Stimulated activated CD4-positive, alpha-beta T cell treated with anti-CD3 and anti-CD28 coated beads, Interleukin-2, amount 100 ng/mL, for 4 hours (primary cell): Measurements from ENCODE around the gene BCL11A.

ENCODE experiments used
- DNase-seq: peaks from one replicate; pipeline ENCODE4 v3.0.0-alpha.2; 2020; ENCODE audit warnings: low read depth

Gene BCL11A

DNA sequence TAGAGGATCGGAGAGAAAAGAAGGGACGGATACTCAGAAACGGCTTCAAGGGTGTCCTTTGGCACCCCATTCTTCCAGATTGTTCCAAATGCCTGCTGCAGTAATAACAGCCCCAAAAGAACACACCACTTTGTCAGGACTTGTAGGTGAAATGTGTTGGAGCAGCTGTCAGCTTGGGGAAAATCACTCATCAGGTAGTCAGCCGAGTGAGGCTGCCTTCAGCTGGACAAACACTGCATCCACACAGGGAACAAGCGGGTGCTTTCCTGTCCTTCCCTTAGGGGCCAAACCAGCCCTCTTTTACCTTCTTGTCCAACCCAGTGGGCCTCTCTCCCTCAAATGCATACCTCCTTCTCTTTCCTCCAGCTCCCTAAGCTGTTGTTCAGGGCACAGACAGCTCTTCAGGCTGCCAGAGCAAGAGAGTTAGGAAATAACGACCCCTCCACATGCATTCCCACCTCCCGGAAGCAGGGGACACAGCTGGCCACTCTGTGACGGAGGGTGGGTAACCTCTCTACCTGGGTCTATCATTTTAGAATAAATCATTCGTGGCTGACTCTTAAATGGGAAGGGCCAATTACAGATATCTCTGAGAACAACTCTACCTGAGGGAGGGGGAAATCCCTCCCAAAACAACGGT, 48.1 kb downstream of the BCL11A start:
- no peak for DNase-seq

DNA sequence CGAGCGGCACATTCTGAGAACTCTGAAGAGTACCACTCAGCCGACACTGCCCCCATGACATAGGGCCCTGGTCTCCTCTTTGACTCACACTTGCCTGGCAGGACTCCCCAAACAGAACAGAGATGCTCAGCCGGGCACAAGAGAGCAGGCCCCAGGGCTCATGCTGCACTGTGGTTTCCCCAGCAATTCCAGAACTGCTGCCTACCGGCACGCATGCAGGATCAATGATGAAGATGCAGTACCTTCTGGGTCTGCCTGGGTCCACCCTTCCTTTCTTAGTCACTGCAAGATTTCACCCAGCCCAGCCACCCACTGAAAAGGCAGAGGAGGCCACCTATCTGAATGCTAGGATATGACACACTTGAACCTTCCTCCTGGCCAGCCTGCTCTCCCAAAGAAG, 49.4 kb downstream of the BCL11A start:
- no peak for DNase-seq

DNA sequence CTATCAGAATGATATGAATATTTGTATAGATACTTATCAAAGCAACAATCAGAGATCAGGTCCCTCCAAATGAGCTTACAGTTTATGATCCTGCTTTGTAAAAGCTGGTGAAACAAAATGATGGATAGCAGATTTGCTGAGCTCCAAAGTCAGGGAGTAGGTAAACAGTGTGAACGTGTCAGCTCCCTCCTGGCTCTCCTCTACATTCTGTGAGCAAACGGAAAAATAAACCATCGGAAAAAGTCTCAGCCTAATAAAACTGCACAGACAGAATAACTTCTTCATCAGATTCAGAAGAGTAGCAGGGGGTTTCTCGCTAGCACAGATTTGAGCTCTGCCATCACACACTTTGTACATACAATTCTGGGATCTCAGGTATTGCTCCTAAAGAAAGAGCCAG, 51.3 kb downstream of the BCL11A start:
- no peak for DNase-seq

DNA sequence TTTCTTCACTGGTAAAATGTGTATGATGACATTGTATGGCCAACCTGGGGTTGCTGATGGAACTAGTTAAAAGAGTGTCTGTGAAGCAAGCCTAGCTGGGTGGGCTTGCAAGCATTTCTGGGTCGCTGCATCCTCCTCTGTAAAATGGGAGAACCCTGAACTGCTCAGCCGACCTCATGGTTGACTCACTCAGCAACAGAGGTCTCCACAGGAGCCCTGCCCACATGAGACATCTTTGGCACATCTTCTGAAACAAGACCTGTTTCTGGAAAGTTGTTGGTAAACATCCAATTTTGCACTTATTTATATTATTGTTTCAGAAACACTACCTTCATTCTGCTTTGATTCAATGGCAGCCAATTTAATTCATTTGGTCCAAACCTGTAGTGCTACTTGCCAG, 52.6 kb downstream of the BCL11A start:
- no peak for DNase-seq

DNA sequence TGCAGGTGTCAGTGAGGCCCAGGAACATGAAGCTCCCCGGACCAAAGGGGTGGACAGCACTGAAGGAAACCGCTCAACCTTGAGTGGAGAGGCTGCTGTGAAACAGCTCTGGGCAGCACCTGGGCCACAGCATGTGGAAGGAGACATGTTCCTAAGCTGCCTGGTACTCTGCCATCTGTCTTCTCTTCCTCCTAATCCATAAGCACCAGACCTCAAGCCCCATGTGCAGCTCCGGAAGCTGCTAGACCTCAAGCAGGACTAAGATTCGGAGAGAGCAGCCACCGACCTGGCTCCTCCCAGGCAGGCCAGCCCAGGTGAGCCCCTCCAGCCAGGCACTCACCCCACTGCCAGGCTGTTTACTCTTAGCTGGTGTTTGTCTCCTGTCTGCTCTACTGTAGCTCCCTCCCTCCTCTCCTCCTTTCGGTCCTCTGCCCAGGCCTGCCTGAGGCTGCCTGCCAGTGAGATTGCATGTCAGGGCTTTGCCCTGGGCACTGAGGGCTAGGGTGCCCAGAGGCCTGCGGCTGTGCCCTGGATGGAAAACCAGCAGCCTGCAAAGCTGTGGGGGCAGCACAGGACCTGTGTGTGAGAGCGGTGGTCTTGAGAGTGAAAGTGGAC, 53.7 kb downstream of the BCL11A start:
- DNase-seq, result no peak

DNA sequence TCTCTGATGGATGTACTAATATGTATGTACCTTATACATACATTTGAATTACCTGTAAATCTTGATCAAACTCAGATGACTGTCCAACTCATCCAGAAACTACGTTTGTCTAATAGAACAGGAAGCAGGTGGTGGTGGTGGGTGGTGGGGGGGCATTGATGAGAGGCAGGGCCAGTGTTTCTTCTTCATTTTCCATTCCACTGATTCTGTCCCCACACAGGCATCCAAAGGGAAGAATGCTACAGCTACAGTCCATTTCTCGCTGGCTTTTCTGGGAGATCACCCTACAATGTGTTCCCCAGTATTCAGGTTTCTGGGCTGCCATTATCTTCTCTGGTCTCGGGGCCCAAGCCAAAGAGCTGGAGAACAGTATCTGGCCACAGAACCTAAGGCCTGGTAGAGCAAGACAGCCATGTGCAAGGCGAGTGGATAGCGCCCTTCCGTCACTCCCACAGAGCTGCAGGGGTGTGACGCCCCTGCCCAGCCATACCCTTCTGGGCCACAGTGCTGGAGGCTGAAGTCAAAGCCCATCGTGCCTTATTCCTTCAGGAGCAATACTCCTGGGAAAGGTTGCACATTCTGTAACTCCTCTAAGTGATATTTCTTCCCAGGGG, 54.5 kb downstream of the BCL11A start:
- DNase-seq, result no peak

DNA sequence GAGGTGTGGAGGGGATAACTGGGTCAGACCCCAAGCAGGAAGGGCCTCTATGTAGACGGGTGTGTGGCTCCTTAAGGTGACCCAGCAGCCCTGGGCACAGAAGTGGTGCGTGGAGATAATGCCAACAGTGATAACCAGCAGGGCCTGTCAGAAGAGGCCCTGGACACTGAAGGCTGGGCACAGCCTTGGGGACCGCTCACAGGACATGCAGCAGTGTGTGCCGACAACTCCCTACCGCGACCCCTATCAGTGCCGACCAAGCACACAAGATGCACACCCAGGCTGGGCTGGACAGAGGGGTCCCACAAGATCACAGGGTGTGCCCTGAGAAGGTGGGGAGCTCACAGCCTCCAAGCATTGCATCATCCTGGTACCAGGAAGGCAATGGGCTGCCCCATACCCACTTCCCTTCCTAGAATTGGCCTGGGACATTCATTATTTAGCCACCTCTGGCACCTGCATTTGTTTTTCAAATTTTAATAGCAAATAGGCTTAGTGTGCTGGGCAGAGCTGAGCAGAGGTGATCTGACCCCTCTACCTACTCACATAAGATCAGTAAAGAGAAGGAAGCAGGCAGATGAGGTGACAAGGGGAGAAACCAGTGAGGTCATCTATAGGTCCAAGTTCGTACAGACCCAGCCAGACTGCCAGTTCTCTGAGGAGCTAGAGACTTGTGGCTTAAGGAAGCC, 55.2 kb downstream of the BCL11A start:
- DNase-seq, result no peak

DNA sequence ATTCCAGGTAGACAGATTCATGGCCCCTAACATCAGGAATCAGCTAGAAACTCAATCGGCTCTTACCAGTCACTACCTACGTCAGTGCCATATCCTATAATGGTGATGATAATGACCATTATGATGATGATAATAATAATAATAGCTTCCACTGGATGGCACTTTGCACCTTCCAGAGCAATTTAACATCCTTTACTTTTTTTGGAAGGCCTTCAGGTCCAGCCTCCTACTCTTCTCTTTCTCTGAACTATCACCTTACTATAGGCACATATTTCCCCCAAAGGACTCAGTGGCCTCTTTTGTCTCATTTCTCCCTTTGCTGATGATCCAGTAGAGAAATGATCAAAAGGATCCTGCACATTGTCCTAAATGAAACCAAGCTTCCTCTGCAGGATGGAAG, 56.0 kb downstream of the BCL11A start:
- DNase-seq, result no peak

DNA sequence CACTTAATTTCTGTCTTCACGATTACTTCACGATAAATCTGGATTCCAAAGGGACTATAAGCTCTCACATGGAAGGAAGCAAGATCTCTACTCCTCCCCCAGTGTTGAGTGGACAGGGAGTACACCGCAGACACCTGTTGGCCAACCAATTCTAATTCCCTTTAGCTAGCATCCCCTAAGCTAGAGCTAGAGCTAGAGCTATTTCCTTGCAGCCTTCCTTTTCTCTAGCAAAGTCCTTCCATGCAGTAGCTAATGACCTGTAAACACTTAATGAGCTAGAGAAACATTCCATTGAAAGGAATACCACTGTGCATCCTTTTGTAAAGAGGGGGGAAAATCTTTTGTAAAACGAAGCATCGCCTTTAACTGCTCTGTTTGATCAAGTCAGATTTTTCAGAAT, 56.5 kb downstream of the BCL11A start:
- DNase-seq, result no peak

DNA sequence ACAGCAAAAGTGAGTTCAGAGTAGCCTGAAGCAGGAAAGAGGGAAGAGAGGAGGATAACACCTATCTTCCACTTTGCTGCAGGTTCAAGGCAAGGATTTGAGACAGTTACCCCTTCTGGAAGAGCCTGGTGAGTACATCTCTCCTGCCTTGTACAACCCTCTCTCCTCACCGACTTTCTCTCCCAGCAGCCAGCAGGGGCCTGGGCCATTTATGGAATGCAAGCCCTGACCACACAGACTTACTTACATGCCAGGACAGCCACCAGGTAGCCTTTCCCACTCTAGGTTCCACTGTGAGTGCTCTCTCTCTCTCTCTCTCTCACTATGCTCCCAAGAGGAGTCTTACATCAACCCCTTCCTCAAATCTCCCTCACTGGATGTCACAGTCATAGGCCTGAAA, 57.0 kb downstream of the BCL11A start:
- no peak for DNase-seq

DNA sequence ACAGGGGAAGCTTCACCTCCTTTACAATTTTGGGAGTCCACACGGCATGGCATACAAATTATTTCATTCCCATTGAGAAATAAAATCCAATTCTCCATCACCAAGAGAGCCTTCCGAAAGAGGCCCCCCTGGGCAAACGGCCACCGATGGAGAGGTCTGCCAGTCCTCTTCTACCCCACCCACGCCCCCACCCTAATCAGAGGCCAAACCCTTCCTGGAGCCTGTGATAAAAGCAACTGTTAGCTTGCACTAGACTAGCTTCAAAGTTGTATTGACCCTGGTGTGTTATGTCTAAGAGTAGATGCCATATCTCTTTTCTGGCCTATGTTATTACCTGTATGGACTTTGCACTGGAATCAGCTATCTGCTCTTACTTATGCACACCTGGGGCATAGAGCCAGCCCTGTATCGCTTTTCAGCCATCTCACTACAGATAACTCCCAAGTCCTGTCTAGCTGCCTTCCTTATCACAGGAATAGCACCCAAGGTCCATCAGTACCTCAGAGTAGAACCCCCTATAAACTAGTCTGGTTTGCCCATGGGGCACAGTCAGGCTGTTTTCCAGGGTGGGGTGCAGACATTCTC, 58.3 kb downstream of the BCL11A start:
- no peak for DNase-seq

DNA sequence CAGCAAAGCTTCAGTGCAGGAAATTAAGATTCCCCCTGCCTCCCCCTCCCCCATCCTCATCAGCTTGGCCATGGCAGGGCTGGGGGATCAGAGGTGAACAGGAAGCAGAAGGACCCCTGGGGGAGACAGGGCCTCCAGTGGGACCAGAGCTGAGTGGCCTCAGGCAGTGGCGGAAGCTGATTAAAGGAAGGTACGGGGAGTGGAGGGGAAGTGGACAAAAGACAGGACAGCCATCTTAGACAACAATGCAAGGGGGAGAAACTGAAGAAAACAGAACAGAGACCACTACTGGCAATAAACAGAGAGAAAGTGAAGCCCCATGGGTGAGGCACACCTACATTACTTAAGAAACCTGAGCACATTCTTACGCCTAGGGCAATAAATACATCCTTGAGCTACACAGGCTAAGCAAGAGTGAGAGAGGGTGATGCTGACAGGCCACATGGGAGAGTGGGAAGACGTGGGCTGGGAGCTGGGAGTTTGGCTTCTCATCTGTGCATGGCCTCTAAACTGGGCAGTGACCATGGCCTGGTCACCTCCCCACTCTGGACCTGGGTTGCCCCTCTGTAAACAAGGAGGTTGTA, 59.6 kb downstream of the BCL11A start:
- DNase-seq, result no peak

DNA sequence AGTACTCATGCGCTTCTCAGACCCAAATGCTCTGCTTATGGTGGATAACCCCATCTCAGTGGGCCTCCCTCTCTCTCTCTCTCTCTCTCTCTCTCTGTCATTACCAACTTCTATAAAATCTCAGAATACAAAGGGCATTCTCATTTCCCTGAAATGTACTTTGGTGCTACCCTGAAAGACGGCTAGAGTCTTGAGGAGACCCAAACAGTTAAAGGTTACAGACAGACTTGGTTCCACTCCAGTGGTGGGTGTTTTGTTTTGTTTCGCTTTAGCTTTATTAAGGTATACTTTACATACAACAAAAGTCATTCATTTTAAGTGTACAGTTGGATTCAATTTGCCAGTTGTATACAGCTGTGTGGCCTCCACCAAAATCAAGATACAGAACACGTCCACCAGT, 60.9 kb downstream of the BCL11A start:
- DNase-seq, result no peak

DNA sequence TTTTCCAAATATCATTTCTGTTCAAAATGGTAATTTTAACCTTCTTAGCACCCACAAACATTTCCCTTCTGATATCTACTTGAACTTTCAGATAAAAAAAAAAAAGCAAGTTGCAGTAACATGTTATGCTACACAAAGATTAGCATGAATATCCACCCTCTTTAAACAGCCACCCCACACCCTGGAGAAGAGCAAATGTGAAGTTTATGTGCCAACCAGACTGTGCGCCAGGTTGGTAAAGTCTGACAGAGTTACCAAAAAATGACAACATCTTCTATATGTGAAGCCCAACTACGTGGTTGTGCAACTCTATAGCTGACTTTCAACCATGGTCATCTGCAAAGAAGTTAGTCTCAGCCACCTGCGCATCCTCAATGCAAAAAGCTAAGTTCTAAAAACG, 62.6 kb downstream of the BCL11A start:
- no peak for DNase-seq

DNA sequence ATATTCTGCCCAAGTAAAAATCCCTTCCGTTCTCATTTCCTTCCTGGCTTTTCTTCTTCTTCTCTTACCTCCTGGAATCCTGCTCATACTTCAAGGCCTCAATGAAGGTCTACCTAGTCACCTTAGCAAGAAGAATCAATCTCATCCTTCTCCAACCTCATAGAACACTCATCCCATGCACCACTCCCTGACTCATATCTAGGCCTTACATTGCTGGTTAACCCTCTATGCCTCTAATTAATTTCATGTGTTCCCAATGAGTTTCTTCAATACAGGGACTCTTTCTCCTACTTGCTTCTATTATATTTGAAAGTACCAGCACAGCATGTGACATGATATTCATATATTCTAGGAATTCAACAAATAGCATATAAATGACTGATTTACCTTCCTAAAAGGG, 63.0 kb downstream of the BCL11A start:
- no peak for DNase-seq

DNA sequence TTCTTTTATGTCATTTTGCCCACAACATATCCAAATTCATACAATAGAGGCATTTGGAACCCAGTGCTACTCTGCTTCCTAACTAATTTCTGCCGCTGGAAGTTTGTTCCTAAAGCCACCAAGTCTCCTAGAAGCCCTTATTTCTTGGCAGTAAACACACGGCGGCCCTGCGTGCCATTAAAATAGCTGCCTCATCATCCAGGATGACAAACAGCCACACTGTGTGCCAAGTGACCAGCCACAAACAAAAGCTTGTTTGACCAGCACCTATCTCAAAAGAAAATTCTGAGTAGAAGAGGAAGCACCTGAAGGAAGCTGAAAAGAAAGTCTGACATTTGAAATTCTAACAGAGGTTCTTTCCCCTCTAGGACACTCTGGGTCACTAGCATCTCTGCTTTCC, 64.2 kb downstream of the BCL11A start:
- DNase-seq, result no peak

DNA sequence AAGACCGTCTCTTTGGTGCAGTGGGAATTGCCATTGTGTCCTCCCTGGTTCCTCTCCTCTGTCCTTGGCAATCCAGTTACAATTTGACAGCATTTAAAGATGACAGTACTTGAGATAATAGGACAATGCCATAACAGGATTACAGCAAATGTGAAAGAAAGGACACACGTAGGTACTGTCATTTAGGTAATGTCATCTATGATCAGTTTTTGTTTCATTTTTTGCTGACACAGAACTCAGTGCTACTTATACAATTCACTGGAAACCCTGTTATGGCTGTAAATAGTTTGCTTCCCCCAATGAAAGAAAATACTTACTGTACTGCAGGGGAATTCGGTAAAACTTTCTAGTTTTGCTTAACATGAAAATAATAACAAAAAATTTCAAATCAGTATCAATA, 65.2 kb downstream of the BCL11A start:
- DNase-seq, result no peak

DNA sequence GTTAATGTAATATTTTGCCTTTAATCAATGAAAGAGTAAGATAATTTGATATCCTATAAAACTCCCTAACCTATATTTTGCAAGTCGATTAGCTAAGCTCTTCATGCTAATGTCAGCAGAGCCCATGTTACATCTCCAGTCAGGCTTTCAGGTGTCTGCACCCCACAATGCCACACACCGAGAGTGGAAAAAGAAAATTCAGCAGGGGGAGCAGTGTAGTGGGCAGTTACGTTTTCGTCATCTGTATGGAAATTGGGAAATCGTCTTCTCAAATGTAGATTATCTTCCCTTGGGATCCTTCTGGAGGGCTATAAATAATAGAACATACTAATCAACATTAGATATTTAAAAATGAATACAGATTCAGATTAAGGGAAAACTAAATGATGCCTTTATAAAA, 66.3 kb downstream of the BCL11A start:
- no peak for DNase-seq

DNA sequence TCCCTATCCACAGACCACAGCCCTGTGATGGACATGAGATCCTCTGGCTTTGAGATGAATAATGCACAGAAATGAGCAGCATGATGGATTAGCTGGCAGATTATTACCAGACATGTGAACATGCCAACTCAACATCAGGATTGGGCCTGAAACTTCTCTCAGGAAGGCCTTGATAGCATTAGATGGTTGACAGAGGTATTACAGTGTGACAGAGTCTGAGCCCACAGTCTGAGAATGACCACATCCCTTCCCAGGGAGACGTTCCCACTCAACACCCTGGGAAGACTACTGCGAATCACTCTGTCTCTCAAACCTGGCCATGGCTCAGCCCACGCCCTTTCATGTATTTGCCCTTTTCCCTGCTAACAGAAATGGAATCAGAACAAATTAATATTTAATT, 66.9 kb downstream of the BCL11A start:
- no peak for DNase-seq

DNA sequence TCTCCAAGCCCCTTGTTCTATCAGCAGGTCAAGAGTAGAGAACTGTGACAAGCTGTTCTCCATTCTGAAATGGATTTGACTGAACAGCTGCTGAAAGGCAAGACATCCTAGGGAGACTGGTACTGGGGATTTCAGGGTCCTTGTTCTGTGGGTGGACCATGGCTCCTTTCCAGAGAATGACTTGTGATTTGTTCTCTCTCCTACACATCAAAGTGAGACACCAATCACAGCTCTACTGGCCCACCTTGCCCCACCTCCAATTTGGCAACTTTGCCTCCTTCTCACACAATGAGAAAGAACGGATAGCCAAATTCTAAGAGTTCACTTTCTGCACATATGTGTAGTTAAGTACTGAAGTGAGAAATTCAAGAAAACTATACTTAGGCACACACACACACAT, 67.4 kb downstream of the BCL11A start:
- DNase-seq, result no peak

DNA sequence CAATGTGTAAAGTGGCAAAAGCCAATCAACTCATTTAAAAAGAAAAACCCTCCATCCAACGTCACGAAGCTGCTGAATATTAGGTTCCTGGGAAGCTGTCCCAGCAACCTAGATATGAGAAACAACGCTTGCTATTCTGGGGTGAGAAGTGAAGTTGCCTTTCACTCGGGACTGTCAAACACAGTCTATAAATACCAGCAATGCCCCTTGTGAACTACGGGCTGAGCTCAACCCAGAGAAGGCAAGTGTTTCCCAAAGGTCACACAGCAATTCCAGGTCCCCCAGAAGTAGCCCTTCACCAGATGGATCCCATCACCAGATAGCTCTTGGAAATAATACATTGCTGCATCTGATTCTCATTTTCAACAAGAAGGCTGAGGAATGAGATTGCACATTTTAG, 67.9 kb downstream of the BCL11A start:
- DNase-seq, result no peak

DNA sequence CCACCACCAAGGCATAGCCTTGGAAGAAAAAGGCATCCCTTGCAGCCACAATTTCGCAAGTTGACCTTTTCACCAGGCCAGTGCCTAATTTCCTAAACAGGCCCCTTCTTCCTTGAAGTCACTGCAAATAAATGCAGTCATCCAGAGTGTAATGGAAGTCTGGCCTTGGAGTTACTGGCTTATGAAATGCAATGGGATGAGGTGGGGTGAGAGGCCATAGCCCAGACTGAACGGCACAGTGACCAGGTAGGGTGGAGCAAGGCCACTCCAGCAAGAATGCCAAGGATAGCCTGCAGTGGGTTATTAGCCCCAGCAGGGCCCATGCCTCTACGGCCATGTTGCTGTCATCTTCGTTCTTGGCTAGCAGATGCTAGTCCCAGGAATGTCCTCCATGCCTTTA, 68.4 kb downstream of the BCL11A start:
- no peak for DNase-seq
